ENCODE data around the gene ANXA3. TPM values are rescaled to one million over a fixed set of nuclear protein-coding genes. Genes with fewer than 3 reads are reported as not detected.

The ANXA3 gene
- total RNA-seq, 2 donors from 2014 or later, result 43.3 to 144 TPM

DNA sequence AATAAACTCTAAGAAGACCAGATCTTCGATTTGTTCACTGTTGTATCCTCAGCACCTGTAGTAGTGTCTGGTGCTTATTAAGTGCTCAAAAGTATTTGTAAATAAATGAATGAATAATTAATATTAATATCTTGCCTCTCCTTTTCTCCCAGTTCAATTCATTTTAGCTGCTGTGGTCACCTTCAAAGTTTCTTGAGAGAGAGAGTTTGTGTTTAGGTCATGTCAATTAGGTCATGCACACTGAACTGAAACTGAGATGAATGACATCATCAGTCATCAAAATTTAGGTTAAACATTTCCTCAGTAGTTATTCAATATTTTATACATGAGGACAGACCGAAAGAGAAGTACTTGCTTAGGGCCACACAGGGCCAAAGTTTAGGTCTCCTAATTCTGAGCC, 73.5 kb downstream of the ANXA3 start:
- 87% methylated on average over 2 of the region's 2 CpGs for WGBS
- Histone ChIP-seq H3K27ac (no peak overlapping the region), H3K4me1 (replicated peaks) (no peaks in the 10 kb centered on the region), H3K4me3 (no peak overlapping the region), H3K27me3 (replicated peaks; ENCODE audit: insufficient read depth) (no peaks in the 10 kb centered on the region), H3K9me3 (no peaks in the 10 kb centered on the region), H3K36me3 (no peaks in the 10 kb centered on the region)
- DNase-seq (ENCODE audit: low spot score), result no peak
- intact Hi-C loops (cut with DNase I), result no loop called here
- TF ChIP-seq POLR2AphosphoS5 (IDR thresholded peaks at IDR 0.05) (no peak), POLR2A (IDR thresholded peaks at IDR 0.05) (no peak)
- TF ChIP-seq, protein P1, sequence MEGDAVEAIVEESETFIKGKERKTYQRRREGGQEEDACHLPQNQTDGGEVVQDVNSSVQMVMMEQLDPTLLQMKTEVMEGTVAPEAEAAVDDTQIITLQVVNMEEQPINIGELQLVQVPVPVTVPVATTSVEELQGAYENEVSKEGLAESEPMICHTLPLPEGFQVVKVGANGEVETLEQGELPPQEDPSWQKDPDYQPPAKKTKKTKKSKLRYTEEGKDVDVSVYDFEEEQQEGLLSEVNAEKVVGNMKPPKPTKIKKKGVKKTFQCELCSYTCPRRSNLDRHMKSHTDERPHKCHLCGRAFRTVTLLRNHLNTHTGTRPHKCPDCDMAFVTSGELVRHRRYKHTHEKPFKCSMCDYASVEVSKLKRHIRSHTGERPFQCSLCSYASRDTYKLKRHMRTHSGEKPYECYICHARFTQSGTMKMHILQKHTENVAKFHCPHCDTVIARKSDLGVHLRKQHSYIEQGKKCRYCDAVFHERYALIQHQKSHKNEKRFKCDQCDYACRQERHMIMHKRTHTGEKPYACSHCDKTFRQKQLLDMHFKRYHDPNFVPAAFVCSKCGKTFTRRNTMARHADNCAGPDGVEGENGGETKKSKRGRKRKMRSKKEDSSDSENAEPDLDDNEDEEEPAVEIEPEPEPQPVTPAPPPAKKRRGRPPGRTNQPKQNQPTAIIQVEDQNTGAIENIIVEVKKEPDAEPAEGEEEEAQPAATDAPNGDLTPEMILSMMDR (IDR thresholded peaks at IDR 0.05), result no peak

DNA sequence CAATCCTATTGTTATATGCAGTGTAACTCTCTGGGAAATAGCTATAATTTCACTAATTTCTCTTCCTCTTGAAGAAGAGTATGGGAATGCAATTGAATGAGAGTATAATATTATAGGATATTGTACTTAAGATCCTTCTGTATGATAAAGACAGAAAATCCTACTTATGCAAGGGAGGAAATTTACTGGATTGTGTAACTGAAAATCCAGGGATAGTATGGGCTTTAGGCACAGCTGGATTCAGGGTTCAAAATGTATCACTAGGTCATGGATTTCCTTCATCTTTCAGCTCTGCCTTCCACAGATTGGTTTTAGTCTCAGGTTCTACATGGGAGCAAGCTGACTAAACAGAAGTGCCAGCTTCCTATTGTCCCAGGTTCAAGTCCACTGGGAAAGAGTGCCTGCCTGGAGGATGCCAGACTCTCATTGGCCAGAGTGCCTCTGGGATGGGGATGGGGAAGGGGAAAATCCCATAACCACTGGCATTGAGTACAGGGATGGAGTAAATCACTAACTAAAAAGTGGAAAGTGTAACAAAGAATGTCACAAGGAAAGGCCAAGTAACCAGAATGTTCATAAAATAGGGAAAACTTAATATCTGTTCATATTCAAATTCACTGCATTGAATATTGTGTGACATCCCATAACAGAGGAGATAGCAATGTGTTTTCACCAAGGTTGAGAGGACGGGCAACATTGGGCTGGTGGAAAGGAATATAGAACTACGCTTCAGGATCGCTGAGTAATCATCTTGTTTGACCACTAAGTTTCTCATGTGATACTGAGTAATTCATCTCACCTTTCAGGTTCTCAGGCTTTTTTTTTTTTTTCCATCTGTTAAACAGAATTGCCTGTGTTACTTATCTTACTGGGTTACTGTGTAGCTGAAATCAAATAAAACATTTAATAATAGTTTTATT, 75.7 kb downstream of the ANXA3 start:
- intact Hi-C loops (cut with DNase I), result no loop called here
- H3K9me3 ChIP-seq, result no peaks in the 10 kb centered on the region
- H3K36me3 ChIP-seq, result no peaks in the 10 kb centered on the region
- DNase-seq (ENCODE audit: low spot score), result no peak
- H3K27me3 ChIP-seq (replicated peaks; ENCODE audit: insufficient read depth), result no peaks in the 10 kb centered on the region
- no peak overlapping the region for H3K4me3 ChIP-seq
- 84% methylated on average over 3 of the region's 3 CpGs for WGBS
- H3K4me1 ChIP-seq (replicated peaks), result no peaks in the 10 kb centered on the region
- H3K27ac ChIP-seq, result no peak overlapping the region
- no peak for TF ChIP-seq POLR2AphosphoS5 (IDR thresholded peaks at IDR 0.05)
- TF ChIP-seq POLR2A (IDR thresholded peaks at IDR 0.05), result no peak
- TF ChIP-seq, protein P1 (IDR thresholded peaks at IDR 0.05), result no peak

DNA sequence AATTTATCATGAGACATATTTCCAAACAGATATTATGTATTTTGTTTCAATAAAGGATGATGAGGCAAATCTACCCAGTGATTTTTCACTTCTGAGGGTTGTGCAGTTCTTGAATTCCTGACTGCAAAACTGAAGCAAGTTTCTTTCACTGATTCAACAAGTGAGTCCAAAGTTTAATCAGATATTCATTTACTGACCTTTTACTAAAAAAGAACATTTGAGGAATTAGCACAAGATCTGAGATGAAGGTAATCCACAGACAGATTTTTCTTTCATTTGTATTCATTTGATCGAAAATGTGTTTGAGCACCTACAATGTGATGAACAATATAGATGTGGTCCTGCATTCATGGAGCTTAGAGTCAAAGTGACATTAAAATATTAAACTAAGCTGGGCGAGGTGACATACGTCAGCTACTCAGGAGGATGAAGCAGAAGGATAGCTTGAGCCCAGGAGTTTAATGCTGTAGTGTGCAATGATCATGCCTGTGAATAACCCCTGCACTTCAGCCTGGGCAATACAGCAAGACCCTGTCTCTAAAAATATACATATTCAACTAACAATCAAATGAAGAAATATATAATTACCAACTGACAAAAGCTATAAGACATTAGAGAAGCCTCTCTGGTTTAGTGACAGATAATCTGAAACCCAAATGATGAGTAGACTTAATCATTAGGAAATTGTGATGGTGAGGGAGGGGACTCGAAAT, 76.6 kb downstream of the ANXA3 start:
- TF ChIP-seq, protein P1 (IDR thresholded peaks at IDR 0.05), result no peak
- no peak for TF ChIP-seq POLR2A (IDR thresholded peaks at IDR 0.05)
- TF ChIP-seq POLR2AphosphoS5 (IDR thresholded peaks at IDR 0.05), result no peak
- no peak for DNase-seq (ENCODE audit: low spot score)
- H3K9me3 ChIP-seq, result no peaks in the 10 kb centered on the region
- intact Hi-C loops (cut with DNase I), result no loop called here
- H3K36me3 ChIP-seq, result no peaks in the 10 kb centered on the region
- no peak overlapping the region for H3K27ac ChIP-seq
- no peaks in the 10 kb centered on the region for H3K4me1 ChIP-seq (replicated peaks)
- H3K4me3 ChIP-seq, result no peak overlapping the region
- H3K27me3 ChIP-seq (replicated peaks; ENCODE audit: insufficient read depth), result no peaks in the 10 kb centered on the region
- 94% methylated on average over 4 of the region's 4 CpGs for WGBS

DNA sequence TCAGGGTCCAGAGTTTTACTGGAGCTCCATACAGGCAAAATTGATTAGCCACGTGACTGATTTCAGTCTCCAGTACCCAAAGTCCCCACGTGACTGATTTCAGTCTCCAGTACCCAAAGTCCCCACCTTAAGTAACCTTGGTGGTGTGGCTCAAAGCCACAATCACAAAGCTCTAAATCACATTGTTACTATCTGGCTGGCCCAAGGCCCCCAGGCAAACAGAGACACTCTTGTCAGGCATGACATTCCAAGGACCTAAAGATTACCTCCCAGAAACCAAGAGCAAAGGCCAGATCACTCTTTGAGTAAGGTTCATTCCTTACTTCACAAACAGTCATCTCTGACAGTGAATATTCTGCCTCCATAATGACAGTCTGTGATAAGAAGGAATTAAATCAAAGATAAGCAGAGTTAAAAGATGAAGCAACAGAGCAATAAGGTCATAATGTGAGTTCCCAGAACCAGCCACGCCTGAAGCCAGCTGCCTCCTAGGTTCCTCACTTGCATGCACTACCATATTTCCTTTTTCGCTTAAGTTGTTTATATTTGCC, 78.5 kb downstream of the ANXA3 start:
- Histone ChIP-seq H3K27ac (no peak overlapping the region), H3K4me1 (replicated peaks) (no peaks in the 10 kb centered on the region), H3K27me3 (replicated peaks; ENCODE audit: insufficient read depth) (no peaks in the 10 kb centered on the region), H3K9me3 (no peaks in the 10 kb centered on the region), H3K36me3 (no peaks in the 10 kb centered on the region), H3K4me3 (no peak overlapping the region)
- TF ChIP-seq, protein P1 (IDR thresholded peaks at IDR 0.05), result no peak
- TF ChIP-seq POLR2AphosphoS5 (IDR thresholded peaks at IDR 0.05) (no peak), POLR2A (IDR thresholded peaks at IDR 0.05) (no peak)
- DNase-seq (ENCODE audit: low spot score), result no peak
- 67% methylated on average over 4 of the region's 4 CpGs for WGBS
- intact Hi-C loops (cut with DNase I), result no loop called here
